HL-60 (cell line): ENCODE data around the gene MCIDAS.

Source experiments
- DNase-seq, 2 experiments: peaks; one replicate each; pipeline ENCODE4 v3.0.0-alpha.2; 2010 to 2020; ENCODE audit warnings: low read depth in 1 of 2, low spot score in 1 of 2
- H3K27ac ChIP-seq: fragments of 250-450 bp; sonication (Bioruptor Pico); replicated peaks from 2 replicates; pipeline ENCODE4 v1.5.1; 2020; ENCODE audit warnings: mild to moderate bottlenecking, moderate library complexity
- H3K27me3 ChIP-seq: fragments of 250-450 bp; sonication (Bioruptor Pico); 2 replicates; pipeline ENCODE4 v1.5.1; 2021; ENCODE audit warnings: mild to moderate bottlenecking, moderate library complexity; ENCODE audit not compliant: insufficient read depth, poor library complexity, severe bottlenecking
- H3K4me3 ChIP-seq: replicated peaks from 2 replicates; pipeline ENCODE4 v1.5.1; 2011; ENCODE audit warnings: mild to moderate bottlenecking, control low read depth, low read length; ENCODE audit not compliant: insufficient read depth
- CTCF ChIP-seq: IDR thresholded peaks from one replicate; pipeline ENCODE4 v1.5.1; 2011; ENCODE audit warnings: low read length, control low read depth, inconsistent platforms; ENCODE audit not compliant: insufficient read depth
- GABPA ChIP-seq: IDR thresholded peaks from 2 replicates; pipeline ENCODE4 v1.6.1; 2012; ENCODE audit warnings: low read depth
- POLR2AphosphoS5 ChIP-seq: IDR thresholded peaks from 2 replicates; pipeline ENCODE4 v1.6.1; 2012; ENCODE audit warnings: low read depth
- SPI1 ChIP-seq: IDR thresholded peaks from 2 replicates; pipeline ENCODE4 v1.6.1; 2012; ENCODE audit warnings: low read depth, mild to moderate bottlenecking, borderline replicate concordance
- TF ChIP-seq, protein P1 (sequence below): IDR thresholded peaks from 2 replicates; pipeline ENCODE4 v1.6.1; 2012; ENCODE audit warnings: low read depth; ENCODE audit not compliant: insufficient replicate concordance

The MCIDAS gene

DNA sequence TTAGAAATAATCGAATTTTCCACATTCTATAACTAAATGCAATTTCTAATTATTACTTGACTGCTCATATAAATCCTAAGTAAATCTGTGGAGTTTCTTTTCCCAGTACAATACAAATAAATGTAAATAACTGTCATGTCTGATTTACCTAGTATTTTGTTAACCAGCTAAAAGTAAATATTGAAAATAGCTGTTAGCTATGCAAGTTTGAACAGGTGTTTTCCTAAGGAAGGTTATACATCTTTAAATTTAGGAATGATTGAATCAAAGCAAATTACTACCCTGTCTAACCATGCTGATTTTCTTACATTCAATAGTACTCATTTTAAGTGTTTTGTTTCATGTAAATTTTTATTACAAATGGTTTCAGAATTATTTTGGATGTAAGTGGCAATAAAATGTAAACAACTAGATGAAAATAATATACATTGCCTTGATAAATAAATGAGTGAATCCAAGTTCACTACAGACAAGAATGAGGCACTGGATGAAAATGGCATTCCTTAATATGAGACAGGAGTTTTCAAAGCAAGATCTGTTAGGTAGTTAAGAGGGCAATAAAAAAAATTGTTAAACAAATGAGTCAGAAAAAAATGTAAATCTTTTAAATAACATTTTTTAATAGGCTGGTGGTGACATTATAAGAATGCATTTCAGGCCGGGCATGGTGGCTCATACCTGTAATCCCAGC lies 15.8 kb downstream of the MCIDAS start:
- TF ChIP-seq GABPA, result no peak
- no peak for TF ChIP-seq SPI1
- TF ChIP-seq CTCF, result no peak
- TF ChIP-seq, protein P1, sequence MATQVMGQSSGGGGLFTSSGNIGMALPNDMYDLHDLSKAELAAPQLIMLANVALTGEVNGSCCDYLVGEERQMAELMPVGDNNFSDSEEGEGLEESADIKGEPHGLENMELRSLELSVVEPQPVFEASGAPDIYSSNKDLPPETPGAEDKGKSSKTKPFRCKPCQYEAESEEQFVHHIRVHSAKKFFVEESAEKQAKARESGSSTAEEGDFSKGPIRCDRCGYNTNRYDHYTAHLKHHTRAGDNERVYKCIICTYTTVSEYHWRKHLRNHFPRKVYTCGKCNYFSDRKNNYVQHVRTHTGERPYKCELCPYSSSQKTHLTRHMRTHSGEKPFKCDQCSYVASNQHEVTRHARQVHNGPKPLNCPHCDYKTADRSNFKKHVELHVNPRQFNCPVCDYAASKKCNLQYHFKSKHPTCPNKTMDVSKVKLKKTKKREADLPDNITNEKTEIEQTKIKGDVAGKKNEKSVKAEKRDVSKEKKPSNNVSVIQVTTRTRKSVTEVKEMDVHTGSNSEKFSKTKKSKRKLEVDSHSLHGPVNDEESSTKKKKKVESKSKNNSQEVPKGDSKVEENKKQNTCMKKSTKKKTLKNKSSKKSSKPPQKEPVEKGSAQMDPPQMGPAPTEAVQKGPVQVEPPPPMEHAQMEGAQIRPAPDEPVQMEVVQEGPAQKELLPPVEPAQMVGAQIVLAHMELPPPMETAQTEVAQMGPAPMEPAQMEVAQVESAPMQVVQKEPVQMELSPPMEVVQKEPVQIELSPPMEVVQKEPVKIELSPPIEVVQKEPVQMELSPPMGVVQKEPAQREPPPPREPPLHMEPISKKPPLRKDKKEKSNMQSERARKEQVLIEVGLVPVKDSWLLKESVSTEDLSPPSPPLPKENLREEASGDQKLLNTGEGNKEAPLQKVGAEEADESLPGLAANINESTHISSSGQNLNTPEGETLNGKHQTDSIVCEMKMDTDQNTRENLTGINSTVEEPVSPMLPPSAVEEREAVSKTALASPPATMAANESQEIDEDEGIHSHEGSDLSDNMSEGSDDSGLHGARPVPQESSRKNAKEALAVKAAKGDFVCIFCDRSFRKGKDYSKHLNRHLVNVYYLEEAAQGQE, result no peak
- no peak for TF ChIP-seq POLR2AphosphoS5
- H3K27me3 ChIP-seq, result no peaks in the 10 kb centered on the region
- H3K27ac ChIP-seq, result no peak overlapping the region
- H3K4me3 ChIP-seq, result no peak overlapping the region
- DNase-seq, result no peak

GRCh38 chr5:55205001-55205400 lies 22.1 kb downstream of the MCIDAS start:
- H3K27ac ChIP-seq, result no peak overlapping the region
- DNase-seq, result no peak
- no peak for TF ChIP-seq SPI1
- no peak for TF ChIP-seq POLR2AphosphoS5
- TF ChIP-seq, protein P1, result no peak
- TF ChIP-seq CTCF, result no peak
- TF ChIP-seq GABPA, result no peak
- H3K27me3 ChIP-seq, result no peaks in the 10 kb centered on the region
- no peak overlapping the region for H3K4me3 ChIP-seq

DNA sequence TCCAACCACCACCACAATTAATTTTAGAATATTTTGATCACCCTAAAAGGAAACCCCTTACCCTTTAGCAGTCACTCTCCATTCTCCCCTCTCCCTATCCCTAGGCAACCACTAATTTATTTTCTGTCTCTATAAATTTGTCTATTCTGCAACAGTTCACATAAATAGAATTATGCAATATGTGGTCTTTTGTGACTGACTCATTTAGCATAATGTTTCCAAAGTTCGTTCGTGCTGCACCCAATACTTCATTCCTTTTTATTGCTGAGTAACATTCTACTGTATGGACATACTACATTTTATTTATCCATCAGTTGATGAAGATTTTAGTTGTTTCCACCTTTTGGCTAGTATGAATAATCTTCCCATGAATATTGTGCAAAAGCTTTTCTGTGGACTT lies 36.0 kb downstream of the MCIDAS start:
- DNase-seq, result no peak
- no peak overlapping the region for H3K4me3 ChIP-seq
- no peaks in the 10 kb centered on the region for H3K27me3 ChIP-seq
- no peak overlapping the region for H3K27ac ChIP-seq
- TF ChIP-seq CTCF, result no peak
- no peak for TF ChIP-seq GABPA
- TF ChIP-seq POLR2AphosphoS5, result no peak
